HG03457 (cell line): ENCODE measurements around the gene SOBP.

Experiments
- ATAC-seq: cut with Tn5 transposase; IDR thresholded peaks from one replicate; pipeline ENCODE4 v1.9.1; 2021; ENCODE audit warnings: moderate number of reproducible peaks; ENCODE audit not compliant: unreplicated experiment

SOBP gene

DNA sequence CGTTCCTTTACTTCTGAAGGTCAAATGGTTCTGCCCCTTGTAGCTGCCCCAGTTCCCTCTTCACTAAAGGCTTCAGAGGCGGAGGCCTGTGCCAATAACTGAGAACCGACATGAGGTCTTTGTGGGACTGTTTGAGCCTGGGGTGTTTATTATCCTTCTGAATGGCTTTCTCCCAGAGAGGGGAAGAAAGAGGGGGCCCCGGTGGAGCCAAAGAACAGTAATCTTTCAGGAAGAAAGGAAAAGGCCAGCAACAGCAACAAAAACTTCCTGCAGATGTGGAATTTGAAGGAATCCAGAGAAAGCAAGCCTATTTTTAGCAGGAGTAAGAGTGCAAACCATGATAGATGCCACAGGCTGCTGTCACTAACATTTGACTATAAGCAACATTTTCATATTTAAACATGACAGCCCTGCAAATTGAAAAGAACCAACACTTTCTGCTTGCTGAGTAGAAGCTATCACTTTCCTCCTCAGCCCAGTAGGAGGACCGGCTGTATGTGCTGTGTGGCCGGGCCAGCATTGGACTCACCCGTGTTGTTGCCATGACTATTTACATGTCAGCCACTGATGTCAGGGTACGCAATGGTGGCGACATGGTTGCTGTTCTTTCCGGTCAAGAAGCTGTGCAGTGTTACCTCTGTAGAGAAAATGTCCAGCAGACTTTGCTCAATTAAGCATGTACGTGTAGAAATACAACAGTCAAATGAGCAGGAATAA, 121.3 kb downstream of the SOBP start:
- ATAC-seq = no peak

DNA sequence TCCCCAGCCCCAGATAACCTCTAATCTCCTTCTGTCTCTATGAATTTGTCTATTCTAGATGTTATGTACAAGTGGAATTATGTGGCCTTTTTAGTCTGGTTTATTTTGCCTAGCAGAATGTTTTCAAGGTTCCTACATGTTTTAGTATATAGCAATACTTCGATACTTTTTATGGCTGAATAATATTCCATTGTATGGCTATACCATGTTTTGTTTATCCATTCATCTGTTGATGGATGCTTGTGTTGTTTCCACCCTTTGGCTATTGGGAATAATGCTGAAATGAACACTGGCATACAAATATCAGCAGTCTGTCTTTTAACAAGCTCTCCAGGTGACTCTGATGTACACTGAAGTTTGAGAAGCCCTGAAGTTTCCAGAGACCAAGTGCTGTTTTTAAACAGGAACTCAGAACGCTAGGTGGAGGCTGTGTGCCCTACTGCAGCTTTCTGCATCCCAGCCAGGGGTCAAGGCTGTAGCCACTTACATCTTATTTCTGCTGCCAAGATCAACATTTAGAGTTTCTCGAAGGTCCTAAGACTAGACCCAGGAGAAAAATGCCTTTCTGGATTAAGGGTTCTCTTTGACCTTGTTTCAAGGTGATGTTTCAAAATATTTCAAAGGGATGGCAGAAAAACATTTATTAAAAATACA, 123.0 kb downstream of the SOBP start:
- ATAC-seq = no peak

DNA sequence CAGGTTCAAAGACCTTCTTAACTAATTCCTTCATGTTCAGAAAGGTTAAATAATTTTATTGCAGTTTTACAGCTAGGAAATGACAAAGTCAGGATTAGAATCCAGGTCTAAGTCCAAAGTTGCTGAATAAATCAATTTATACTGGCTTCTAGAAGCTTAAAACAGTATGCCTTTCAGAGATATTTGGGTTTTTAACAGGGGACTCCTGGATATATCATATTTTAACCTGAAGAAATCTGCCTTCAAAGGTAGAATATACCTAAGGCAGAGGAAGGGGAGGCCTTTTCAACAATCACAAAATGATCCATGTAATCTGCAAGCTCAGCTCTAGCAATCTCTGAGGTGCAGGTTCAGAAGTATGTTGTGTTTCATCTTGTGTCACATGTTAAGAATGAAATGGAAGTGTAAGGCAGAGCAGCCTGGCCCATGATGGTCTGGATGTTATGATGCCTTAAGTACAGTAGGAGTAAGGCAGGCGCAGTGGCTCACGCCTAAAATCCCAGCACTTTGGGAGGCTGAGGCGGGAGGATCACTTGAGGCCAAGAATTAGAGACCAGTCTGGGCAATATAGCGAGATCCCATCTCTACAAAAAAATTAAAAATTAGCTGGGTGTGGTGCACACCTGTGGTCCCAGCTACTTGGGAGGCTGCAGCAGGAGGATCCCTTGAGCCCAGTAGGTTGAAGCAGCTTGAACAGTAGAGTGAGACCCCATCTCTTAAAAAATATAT, 123.9 kb downstream of the SOBP start:
- ATAC-seq = no peak

DNA sequence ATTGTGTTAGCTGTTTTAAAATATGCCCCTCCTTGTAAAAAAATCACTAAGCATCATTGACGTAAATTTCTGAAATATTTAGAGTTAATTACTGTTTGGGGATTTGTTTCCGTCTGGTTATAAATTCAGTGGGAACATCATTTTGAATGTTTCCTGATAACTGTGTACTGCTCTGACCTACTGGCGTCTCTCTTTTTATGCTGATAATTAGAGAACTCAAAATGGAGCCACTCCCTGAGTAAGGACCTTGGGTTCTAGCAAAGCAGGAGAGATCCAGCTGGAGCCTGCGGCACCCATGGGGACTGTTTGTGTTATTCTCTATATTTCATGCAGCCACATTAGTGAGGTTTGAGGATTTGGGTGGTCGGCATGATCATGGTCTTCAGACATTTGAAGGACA, 124.9 kb downstream of the SOBP start:
- no peak for ATAC-seq

DNA sequence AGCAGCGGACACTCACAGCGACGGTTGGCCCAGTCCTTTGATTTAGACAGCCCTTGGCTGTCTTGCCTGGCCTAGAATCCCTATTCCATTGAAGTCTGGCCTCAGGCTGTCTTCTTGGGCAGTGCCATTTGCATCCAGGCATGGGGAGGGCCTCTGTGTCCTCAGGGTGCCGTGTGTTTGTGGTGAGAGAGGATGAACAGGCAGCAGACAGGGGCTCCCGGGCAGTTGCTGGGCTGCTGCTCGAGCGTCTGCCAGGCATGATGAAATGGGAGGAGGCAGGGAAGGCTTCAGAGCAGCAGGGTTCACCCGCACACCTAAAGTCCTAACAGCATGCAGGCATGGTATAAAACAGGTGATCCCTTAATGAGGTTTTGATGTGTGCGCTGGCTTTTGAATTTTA, 126.9 kb downstream of the SOBP start:
- no peak for ATAC-seq

DNA sequence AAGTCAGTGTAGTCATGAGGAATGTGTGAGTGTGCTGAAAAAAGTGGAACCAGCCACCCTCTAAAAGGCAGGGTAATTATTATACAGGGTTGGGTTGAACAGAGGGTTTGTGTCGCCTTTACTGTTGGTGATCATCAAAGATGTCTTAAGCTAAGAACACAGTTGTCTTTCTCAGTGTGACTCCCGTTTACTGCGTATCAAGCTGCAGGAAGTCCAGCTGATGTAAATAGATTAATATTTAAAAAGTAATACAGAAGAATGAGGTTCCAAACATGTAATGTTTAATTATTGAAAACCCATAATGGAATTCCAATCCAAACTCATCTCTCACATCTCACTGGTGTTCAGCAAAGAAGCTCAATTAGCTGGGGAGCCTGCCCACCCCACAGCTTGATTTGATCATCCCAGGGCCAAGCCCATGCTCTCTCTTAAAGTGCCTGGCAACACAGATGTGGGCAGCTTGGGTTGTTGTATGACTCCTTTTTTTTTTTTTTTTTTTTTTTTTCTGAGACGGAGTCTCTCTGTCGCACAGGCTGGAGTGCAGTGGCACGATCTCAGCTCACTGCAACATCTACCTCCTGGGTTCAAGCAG, 127.5 kb downstream of the SOBP start:
- no peak for ATAC-seq

DNA sequence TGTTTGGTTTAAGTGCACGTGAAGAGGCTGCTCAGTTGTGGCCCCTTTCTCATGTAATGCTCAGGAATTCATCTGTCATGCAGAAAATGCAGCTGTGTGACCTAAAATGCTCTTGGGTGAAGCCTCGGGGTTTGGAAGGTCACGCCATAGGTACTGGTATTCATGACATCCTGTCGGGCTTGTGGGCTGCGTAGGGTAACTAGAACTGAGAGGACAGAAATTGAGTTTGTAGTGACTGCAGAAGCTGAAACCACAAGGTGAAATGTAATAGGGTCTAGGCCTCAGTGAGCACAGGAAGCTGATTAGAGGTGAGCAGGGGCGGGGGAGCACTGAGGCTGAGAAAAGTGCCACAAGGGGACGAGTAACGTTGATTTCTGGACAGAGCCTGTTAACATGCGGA, 128.8 kb downstream of the SOBP start:
- peak; percentile 96 for ATAC-seq

DNA sequence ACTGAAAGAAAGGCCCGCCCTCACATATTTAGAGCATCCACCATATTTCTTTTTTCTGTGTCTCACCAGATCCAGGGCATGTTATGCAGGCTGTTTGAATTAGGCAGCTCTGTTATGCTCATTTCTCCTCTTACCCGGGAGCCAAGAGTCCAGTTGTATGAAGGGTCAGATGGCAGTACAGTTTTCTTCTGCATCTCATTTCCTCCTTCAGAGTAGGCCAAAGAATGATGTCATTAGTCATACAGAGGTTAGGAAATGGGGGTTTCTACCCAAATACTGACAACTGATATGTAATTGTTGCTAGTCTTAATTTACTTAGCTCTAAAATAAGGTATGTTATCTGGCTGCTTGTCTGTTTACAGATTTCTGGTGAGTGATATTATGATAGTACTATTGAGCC, 130.8 kb downstream of the SOBP start:
- ATAC-seq = no peak

DNA sequence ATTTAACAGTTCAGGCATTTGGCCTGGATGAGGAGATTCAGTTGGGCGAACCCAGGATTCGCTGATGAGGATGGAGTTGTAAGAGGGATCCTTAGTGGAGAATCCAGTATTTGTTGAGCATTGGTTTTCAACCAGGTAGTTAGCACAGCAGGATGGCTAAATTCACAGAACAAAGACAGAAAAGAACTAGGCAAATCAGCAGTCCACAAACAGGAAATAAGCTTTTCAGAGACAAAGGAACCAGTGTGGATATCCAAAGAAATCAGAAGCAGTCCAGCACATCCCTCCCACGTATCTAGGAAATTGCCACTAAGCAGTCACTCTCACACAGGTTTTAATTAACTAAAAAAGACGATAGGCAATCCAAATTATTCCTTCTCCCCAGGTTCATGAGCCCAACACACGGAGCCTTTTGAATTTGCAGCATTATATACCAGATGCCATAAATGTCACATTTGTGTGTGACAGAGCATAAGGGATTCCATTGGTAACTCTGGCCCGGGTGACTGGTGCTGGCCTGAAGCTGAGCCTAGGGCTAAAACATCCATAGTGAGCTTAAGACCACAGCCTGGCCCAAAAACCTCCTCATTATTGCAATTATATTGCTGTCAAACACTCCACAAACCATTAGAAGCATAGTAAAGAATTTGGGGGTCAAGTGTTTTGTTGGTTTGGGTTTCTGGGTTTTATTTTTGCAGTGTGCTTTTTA, 131.5 kb downstream of the SOBP start:
- ATAC-seq = no peak

DNA sequence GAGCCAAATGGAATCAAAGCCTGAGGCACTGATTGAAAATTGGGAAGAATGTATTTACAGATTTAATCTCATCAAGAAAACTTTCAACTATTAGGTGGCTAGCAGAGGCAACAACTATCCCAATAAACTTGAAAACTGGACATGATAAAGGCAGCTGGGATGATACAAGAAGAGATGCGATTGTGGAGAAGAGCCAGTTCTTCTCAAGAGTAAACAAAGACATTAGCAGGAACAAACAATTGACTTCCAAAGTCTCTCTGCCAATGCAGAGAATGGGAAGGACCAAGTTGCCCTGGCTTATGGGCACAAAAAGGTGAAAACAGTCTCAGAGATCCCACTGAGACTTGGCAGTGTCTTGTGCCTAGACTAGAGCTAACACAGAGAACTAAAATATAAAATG, 132.4 kb downstream of the SOBP start:
- ATAC-seq = no peak

DNA sequence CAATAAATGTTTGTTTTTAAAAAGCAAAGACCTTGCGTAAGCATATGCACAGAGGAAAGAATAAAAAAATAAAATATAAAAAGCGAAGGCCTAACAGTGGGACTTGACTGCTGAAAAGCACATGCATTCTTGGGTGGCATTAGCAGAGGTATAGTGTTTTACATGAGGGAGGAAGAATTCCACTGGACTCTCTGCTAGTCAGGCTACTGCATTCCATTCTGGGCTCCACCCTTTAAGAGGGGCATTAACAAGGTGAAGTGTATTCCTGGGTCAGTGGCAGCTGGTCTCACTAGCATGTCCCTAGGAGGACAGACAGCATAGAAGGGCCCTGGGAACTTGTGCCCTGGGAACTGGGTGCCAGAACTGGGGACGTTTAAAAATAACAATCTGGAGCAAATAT, 134.1 kb downstream of the SOBP start:
- no peak for ATAC-seq

DNA sequence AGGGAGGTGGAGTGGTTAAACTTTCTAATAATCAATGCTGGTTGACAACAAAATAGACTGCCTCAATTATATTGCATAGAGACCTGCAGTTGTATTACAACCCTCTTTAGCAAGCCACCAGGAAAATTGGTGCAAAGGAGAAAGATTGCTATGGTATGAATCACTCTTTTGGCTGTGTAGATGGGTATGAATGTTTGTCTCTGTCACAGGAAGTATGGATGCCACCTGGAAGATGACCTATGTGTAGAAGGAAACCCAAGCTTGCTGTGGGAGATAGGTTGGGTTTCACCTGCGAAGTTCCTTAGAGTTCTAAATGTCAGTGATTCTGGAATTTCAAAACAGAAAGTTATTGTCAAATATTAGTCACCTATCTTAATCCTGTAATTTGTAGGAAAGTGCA, 134.6 kb downstream of the SOBP start:
- ATAC-seq = no peak

DNA sequence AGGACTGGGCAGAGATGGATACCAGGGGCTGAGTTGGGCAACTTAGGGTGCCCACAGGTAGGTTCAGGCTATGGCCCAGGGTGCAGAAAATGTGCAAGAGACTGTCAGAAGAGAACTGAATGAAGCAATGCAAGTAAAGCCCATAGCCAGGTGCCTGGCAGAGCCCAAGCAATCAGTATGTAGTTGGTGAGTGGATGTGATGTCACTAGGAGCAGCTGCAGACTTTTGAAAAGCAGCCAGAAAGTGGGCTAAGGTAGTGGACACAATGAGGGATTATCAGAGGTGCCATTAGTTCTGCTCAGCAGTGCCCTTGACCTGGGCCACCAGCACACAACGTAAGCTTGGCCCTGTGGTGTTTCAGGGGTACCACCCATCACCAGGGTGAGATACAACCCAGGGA, 135.3 kb downstream of the SOBP start:
- ATAC-seq = no peak

DNA sequence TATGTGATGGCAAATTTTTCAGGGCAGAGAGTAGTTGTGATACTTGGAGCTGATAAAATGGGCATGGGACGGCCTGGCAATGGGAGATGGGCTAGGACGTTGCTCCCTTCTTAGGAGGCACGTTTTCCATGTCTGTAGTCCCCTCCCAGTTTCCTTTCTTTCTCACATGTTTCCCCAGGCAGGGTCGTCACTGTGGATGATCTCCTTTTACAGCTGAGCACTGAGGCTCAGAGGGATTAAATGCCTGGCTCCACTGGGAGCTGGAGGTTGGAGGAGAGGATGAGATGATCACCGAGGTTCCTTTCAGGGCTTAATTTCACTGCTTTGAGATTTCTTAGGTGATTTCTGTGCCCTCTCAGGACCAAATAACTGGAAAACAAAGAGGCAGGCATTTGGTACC, 136.7 kb downstream of the SOBP start:
- no peak for ATAC-seq

DNA sequence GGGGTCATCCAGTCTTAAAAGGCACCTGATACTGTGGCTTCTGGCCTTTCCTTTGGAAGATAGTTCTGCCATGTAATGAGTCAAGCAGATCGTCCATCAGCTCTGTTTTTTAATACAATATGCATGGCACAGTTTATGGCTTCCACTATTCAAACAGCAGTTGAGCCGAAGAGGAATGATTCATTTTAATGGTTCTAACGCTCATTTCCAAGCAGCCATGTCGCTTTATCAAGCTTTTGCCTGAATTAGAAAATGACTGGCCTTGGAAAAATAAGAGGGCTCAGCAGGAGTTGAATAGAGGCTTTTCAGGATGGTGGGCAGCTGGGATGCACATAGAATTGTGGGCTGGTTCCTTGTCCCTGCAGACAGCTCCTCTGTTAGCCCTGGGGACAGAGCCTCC, 138.1 kb downstream of the SOBP start:
- ATAC-seq = no peak

DNA sequence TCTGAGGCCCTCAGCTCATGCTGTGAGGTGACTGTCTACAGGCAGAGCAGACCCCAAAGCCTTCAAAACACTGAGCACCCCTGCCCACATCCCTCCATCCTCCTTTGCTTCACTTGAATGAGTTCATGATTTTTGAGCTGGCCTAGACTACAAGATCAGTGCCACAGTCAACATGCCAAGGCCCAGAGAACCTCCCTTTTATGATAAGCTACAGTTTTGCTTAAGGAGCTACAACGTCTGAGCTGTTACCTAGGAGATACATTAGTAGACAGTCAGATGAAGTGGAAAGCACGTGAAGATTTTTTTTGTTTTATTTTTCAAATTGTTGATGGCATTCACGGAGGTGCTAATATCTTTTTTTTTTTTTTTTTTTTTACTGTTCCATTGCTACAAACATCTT, 139.0 kb downstream of the SOBP start:
- no peak for ATAC-seq

DNA sequence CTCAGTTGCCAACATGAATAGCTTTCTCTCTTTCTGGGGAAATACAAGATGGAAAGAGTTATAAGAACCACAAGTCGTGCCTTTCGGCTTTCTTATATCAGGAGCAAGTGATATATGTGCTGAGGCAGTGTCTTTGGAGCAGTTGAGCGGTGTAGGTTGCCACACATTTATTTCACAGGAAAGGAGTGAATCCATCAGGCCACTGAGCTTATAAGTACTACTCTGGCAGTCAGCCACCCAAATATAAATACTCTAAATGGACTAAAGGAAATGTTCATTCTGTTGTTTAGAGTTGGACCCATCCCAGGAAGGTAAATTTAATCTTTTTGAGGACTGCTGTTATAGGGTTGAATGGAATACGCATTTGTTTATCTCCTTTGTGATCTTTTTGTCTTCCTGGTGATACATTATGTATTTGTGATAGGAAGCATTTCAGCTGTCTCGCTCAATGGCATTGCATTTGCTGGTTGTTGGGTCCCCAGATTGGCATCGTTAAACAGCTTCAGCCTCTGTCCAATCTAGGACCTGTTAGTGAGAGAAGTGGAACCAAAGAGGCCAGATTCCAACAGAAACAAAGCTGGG, 139.7 kb downstream of the SOBP start:
- no peak for ATAC-seq

DNA sequence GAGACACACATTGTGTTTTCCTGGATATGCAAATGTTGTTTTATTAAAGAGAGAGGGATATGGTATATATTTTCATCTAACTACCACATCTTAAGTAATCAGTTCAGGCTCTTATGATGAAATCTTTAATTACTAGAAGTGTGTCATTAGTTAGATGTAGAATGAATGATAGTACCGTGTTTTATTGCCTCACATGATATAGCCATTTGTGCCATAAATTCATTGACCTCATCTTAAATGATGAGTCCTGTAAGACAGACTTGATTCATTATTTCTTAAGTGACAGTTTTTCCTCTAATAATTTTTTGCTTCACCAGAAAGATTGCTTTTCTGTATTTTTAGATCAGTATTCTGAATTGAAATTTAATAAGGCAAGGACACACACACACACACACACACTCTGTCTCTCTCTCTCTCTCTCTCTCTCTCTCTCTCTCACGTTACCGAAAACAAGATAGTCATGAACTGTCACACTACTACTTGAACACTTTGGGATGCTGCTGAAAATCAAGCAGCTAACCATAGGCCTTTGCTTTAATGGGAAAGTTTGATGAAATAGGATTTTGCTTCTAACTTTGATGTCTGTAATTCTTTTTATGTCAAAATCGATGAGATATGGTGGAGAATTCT, 140.5 kb downstream of the SOBP start:
- ATAC-seq = no peak

DNA sequence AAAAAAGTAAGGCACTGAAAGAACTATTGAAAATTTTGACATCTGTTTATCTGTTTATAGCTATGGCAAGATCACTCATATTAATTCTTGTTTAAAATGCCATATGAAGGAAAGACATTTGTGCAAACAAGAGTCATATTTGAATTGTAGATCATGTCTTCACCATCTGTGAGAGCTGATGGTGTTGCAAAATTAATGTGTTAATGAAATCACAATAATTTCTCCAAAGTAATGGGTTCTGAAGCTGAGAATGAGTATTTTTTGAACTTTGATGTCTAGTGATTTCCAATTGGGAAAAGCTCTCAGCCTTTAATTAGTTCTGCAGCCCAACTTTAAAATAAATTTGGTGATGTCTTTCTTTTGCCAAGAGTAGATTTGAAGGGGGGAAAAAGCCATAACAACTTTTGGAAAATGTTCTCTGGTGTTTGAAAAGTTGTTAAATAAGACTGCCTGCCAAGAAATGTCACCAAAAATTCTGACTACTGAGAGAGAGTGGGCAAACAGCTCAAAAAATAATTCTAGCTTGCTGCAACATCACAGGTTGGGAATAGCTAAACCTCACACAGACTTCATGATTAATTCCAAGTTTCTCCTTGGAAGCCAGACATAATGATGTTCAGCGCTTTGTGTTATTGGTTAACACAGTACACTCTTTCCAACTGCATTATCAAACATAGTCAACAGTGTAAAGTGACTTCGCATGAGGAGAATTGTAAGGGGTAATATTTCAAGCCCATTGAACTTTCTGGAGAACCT, 142.6 kb downstream of the SOBP start:
- no peak for ATAC-seq
